Measurements from ENCODE around the gene PLK5.

GRCh38 chr19:1554968-1555367 lies 31.1 kb downstream of the PLK5 start:
- TF ChIP-seq CTCF (IDR thresholded peaks at IDR 0.05; ENCODE audit: insufficient read depth, low read length) = no peak
- TF ChIP-seq GABPA (IDR thresholded peaks at IDR 0.05; ENCODE audit: low read depth) = no peak
- no peak for TF ChIP-seq REST (IDR thresholded peaks at IDR 0.05; ENCODE audit: insufficient replicate concordance, low read depth)

Data from HL-60 (cell line).